GM21526 (cell line): ENCODE measurements around the gene VSTM2B.

Experiments used
- ATAC-seq: cut with Tn5 transposase; IDR thresholded peaks from one replicate; pipeline ENCODE4 v1.9.1; 2021; ENCODE audit warnings: moderate library complexity; ENCODE audit not compliant: unreplicated experiment, low FRiP score

Gene VSTM2B

DNA sequence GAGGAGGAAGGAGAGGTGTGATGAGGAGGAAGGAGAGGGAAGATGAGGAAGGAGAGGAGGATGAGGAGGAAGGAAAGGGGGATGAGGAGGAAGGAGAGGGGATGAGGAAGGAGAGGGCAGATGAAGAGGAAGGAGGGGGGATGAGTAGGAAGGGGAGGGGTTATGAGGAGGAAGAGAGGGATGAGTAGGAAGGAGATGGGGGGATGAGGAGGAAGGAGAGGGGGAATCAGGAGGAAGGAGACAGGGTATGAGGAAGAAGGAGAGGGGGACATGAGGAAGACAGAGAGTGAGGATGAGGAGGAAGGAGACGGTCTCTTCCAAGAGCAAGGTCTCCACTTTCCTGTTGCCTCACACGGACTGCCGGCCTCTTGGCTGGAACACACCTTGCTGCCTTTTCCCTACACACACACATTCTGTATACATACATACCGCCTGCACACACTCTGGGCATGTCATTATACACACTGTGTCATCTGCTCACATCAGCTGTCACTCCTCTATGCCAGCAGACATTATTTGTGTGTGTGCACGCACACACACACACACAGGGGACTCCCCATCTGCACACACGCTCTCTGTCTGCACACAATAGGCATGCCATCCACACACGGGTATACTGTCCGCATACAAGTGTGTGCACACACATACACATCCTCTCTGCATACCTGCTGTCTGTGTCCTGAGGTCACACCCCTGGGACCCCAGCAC, 11.1 kb upstream of the VSTM2B start:
- ATAC-seq = no peak

DNA sequence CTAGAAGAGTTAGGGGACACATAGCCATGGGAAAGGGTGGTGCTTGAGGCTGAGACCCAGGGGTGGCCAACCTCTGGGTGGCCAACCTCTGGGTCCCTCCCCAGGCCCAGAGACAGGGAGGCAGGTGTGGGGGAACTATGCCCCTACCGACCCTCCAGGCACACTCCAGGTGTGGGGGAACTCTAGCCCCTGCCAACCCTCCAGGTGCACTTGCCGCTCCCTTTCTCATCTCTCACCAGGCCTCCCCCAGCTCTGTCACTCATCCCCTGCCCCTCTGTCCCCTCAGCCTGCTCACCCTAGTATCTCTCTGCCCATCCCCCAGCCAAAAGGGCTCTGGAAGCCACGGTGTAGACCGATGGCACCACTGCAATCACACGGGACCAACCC, 10.6 kb upstream of the VSTM2B start:
- ATAC-seq = no peak

DNA sequence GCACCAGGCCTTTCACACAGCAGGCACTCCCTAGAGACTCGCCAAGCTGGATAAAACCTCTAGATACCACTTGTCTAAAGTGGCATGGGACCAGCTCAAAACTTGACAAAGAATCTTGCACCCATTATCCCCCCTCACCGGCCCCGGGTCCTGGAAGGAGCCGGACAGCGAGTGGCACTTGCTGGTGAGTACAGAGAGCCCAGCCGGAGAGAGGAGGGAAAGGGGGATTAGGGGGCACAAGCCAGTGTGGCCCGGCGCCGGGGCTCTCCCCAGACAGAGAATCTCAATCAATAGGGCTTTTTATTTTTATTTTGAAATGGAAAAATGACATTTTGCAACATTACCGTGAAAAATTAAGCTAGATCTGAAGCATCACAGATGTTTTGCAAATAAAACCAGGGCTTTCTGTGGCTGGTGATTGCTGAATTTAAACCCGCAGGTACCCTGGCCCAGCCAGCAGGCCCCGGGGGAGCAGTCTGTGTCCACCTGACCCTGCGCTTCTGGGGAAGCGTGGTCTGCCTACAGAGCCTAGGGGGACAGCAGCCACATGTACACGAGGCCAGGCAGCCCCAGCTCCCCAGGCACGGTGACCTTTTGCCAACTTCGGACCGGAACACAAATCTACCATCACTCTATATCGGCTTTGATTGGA, 10.0 kb upstream of the VSTM2B start:
- no peak for ATAC-seq

DNA sequence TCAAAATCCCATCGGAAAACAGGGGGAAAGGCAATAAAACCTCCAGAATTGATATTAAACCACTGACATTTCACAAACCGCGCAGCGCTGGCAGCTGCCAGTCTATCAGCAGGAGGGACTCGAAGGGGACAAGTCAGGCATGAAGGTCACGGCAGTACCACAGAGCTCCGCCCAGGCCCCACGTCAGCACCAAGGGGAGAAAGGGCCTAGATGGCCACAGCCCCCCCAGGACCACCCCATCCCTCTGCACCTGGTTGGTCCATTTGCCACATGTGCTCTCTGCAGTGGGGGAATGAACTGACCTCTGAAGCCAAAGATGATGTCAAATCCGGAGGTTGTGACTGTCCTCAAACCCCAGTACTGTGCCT, 9.5 kb upstream of the VSTM2B start:
- ATAC-seq = no peak

DNA sequence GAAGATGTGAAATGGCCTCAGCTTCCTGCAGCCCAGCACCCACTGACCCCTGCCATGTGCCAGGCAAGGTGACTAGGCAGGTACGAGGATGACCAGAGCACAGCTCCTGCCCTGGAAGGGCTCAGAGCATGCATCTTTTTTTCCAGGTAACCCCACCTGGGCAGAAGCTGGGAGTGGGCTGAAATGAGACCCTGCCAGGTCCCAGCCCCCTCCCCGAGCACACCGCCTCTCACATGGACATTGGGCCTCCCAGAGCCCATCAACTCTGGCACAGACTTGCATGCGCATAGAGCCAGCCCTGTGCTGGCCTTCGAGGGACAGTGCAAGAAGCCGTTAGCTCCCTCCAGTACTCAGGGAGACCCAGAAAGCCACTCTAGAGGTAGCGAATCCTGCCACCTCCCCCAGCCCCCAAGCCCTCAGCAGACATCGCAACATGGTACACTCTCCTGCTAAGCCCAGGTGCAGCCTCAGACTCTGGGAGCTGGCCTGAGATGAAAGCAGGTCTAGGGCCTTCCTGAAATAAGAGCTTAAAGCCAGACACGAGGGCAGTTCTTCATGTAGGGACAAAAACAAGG, 8.9 kb upstream of the VSTM2B start:
- ATAC-seq = no peak

DNA sequence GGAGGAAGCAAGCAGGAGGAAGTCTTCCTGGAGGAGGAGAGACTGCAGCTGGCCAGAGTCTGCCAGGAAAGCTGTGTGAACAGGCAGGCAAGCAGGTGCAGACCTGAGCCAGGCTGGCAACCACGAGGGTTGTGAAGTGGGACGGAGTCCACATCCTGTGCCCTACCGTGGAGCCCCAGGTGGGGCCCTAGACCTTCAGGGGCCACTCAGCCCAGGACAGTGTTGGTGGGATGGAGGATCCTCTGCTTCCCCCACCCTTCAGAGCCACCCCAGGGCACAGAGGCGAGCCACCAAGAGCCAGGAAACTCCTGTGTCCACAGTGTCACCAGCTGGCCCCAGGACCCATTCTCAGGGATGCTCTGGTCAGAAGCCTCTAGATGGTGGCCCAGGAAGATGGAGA, 8.4 kb upstream of the VSTM2B start:
- ATAC-seq = no peak

DNA sequence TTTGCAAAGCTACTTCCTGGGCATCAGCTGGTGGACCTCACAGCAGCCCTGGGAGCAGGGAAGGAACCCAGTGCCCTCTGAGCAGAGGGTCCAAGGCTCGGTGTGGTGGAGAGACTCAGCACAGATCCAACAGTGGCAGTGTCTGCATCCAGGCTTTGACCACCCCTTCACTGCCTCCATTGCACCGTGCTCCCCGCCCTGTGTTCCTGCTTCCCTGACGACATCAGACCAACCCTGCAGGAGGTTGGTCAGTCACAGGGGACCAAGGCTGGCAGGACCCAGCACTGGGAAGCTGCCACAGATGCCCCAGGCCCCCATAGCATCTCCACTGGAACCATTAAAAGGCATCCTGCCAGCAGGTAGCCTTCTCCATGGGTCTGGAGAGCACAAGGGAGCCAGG, 7.8 kb upstream of the VSTM2B start:
- no peak for ATAC-seq

DNA sequence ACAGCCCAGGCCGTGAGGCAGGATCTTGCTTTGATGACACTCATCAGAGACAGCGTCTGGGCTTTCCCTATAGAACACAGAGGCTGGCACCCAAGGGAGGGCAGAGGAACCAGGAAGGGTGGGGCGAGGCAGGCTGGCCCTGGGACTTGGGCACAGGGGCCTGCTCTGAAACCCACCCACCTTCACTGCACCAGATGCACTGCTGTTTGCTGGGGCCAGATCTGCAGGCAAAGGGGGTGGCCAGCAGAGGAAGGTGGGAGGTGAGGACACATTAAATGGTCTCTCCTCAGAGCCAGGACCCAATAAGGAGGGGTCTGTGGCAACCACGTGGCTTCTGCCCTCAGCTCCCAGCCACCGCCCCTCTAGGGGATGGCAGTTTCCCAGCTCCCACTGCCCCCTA, 6.6 kb upstream of the VSTM2B start:
- no peak for ATAC-seq

DNA sequence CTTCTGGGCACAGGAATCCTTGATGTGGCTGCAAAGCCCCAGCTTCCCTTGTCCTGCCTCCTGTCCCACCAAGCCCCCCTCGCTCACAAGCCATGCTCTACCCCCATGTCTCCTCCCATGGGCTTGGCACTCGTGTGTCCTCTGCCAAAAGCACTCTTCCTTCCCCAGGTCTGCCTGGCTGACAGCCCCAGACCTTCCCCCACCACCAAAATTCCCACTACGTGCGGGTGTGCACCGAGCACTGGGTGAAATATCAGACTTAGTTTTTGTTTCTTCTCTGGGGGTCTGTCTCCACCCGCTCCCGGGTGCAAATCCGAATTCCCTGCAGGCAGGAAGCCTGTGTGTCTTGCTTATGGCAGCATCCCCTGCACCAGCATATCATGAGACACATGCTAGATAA, 5.9 kb upstream of the VSTM2B start:
- ATAC-seq = no peak

DNA sequence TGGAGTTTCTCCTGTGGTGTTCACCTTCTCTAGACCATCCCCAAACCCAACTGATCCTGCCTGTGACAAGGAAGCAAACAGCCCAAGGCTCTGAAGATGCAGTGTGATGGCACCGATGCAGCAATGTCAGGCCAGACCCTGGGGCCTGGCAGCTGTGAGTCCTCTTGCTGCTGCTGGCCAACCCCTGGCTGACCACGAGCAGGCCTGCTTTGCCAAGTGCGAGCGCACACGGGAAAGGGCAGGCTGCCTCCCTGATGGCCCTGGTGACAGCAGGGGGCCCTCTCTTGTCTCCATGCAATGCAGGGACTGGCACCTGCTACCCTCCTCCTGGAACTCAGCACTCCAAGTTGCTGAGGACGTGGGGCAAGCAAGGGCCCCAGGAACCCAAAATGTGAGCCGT, 5.4 kb upstream of the VSTM2B start:
- ATAC-seq = no peak

DNA sequence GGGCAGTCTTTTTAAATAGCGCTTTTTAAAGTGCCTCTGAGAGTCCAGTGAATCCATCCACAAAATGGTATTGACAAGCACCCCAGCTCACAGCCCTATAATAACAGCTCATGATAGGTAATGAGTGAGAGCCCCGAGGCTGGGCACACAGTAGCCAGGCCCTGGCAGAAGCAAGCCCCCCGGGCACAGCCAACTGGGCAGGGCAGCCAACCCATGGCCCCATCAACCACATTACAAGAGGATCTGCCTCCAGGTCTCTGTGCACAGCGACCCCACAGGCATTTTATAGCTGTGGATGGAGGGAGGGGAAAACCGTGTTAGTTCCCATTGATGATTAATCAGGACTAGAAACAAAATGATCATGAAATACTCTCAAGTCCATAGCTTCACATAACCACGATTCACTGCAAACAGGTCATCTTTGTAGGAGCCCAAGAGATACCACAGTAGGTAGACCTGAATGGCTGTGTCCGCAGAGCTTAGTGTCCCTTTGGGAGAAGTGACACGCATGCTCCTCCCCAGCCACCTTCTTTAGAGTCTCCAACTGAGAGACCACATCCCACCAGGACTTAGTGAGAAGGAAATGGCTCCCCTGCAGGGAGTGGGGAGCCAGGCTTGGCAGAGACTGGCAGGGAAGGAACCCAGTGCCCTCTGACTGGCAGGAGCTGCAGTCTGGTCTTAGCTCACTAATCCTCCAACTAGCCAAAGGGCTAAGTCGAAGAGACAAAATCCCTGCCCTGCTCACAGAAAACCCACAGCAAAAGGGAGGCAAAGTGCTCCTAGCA, 4.3 kb upstream of the VSTM2B start:
- no peak for ATAC-seq

DNA sequence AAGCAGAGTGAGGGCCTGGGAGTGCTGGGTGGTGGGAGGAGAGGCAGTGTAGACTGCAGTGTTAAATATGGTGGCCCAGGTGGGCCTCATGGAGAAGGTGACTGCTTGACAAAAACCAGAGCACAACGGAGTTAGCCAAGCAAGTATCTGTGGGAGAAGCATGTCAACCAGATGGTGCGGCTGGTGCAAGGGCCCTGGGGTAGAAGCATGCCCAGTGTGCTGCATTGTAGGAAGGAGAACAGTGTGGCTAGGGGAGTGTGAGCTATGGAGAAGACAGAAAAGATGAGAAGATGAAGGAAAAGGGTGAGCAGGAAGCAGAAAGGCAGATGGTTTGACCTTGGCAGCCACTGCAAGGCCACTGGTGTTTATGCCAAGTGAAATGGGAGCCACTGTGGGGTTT, 2.2 kb upstream of the VSTM2B start:
- ATAC-seq = no peak

DNA sequence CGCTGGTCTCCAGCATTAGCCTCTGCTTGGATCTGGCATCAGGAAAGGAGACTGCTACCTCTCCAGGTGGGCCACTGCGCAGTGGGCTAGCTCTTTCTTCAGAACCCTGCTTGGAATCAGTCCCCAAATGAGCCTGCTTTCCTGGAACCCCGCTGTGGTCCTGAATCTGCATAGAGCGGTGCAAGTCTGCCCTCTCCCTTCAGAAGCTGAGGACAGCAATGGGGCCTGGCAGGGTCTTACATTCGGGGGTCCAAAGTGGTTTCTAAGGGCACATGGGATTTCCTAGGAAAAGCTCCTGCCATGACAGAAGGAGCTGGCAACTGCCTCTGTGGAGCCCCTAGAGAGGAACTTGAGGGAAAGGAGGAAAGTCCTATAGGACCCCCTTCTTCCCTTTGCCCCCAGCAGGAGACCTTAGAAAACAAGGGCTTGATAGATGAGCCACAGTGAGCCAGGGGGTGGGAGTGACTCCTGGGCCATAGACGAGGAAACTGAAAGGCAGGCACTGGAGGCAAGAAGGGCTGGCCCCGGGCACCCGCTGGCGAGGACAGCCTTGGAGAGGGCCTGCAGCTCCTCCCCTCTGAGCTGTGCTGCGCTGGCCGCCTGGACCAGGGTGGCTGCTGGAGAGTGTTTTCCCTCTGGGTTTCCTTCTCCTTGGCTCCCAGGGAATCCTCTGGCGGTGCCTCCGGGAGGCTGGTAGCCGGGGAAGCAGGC, 1.4 kb upstream of the VSTM2B start:
- ATAC-seq = no peak

DNA sequence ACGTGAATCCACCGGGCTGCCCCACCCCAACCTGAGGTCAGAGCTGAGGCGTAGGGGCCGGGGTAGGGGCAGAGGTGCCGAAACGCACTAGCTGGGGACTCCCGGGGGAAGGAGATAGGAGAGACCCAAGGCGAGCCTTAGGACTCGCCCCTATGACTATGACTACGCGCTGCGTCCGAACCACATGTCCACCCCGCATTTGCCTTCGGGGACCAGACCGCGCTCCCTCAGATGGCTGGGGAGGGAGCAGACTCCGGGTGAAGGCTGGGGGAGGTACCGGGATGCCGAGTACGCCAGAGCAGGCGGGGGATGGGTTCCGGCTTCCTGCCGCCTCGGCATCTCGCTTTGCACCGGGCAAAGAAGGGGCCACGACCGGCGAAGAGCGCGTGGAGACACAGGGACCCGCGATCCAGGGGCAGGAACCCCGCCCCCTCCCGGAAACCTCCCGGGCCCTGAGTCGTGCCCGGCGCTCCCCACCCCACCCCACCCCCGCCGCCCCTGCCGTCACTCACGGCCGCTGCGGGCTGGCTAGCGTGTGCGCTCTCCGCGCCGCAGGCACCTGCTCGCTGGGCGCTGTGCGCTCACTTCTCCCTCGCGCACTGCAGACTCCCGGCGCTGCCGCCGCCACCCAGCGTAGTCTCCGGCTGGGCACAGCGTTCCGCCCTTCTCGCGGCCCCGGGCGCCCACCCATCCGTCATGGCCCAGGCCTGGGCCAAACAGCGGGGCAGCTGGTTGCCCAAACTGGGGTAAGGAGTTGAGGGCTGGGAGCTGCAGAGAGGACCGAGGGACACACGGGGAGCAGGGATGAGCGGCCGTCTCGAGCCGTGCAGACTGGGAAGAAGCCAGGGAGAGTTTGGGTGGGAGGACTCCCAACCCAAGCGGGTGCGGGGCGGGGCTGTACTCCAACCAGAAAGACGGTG, 622 bp upstream of the VSTM2B start:
- ATAC-seq = no peak

DNA sequence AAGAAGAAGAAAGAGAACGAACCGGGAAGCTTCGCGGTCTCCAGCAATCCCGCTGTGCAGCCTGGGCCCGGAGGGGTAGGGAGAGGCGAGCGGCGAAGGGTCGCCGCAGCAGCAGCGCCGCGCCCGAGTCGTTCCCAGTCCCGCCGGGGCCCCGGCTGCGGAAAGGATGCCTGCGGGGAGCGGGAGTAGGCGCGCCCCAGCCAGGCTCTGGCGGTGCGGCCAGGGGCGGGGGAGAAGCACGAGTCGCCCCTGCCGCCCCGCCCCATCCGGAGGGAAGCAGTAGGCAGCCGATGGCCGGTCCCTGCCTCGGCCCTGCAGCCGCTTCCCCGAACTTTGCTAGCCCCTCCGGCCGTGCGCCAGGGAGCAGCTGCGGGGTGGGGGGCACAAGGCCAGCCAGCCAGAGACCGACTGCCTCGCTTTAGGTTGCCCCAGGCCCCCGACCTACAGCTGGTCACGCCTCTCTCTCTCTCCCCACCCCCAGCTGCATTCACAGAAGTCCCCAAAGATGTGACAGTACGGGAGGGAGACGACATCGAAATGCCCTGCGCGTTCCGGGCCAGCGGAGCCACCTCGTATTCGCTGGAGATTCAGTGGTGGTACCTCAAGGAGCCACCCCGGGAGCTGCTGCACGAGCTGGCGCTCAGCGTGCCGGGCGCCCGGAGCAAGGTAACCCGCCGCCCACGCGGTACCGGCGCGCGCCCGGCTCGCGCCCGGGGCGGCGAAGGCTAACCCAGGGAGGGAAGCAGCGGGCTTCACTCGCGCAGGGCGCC, 1.1 kb downstream of the VSTM2B start:
- ATAC-seq = no peak

DNA sequence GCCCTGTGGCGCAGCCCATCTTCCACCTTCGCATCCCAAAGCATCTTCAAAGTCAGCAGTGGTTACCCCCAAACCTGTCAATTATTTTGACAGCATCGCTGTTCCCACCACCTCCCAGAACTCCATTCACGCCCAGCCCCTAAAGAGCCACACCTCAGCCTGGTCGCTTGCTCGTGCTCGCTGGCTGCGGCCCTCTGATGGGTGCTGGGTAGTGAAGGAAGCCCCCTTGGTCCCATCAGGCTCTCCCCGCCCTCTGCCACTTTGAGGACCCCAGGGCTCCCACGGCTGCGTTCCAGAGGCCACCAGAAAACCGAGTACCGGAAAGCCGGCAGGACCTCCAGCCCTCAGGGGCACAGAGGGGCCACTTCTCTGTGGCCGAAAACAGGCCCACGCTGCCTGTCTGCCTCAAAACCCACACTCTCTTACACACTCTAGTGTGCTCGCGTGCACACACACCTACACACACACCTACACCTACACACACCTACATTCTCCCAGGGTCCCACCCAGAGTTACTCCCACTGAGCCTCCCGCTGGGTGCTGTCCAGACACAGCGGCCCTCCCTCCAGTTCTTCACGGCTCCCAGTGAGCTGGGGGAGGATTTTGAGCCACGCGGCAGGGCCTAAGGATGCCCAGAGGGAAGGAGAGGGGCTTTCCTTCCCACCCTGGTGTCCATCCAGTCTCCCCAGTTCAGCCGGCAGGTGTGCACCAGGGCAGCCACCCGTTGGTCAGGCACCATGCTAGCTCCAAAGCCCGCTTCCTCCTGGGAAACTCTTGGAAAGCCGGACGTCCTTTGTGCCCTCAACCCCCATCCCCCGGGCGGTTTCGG, 1.9 kb downstream of the VSTM2B start:
- no peak for ATAC-seq

DNA sequence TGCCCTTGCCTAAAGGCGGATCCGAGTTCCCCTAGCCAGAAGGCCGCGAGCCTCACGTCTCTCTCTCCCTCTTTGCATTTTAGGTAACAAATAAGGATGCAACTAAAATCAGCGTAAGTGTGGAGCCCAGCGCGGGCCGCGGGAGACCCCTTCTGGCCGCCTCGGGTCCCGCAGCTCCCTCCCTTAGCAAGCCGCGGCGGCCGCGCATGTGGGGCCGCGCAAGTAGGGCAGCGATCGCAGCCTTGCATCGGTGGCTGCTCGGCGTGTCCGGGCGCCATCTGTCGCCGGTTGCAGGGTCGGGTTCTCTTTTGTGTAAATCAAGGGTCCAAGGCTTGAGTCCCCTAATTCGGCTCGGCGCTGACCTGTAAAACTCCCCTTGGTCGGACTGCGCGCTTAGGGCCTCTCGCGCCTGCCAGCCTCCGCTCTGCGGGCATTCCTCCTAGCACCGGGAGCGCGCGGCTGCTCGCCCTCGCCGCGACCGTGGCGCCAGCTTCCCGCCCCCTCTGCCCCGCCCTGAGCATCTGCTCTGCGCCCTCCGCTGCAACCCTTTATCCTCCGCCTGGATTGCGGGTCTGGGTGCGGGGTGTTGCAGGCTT, 2.7 kb downstream of the VSTM2B start:
- peak; percentile 78 for ATAC-seq
